Astrocyte (in vitro differentiated cells and primary cell): ENCODE results near the gene HOXD4. TPM values are rescaled to one million over a fixed set of nuclear protein-coding genes. Genes with fewer than 3 reads are reported as not detected.
A peak's percentile ranks its signal among the peaks of the same experiment; 100 is the strongest.

Experiments
- DNase-seq: peaks from one replicate; pipeline ENCODE4 v3.0.0-alpha.2; 2010; ENCODE audit warnings: low read depth
- FAIRE-seq: peaks from 2 replicates; lab custom pipeline; 2011; peaks lifted over from hg19 to GRCh38; lab: Jason Lieb, UNC
- H2AFZ ChIP-seq: 2 replicates; pipeline ENCODE4 v1.6.0; 2012; ENCODE audit warnings: low read depth, low read length, inconsistent platforms
- H3K27ac ChIP-seq: 2 replicates; pipeline ENCODE4 v1.5.1; 2011; ENCODE audit warnings: low read depth, low read length, inconsistent platforms
- H3K27me3 ChIP-seq: 2 replicates; pipeline ENCODE4 v1.6.0; 2011; ENCODE audit warnings: low read length, inconsistent platforms; ENCODE audit not compliant: insufficient read depth
- H3K36me3 ChIP-seq: 2 replicates; pipeline ENCODE4 v1.5.1; 2011; ENCODE audit warnings: low read length, inconsistent platforms; ENCODE audit not compliant: insufficient read depth
- H3K4me1 ChIP-seq: 2 replicates; pipeline ENCODE4 v1.5.1; 2011; ENCODE audit warnings: low read length, inconsistent platforms; ENCODE audit not compliant: insufficient read depth
- H3K4me2 ChIP-seq: 2 replicates; pipeline ENCODE4 v1.6.0; 2012; ENCODE audit warnings: low read length, inconsistent platforms
- H3K4me3 ChIP-seq: 2 replicates; pipeline ENCODE4 v1.5.1; 2011; ENCODE audit warnings: low read depth, mild to moderate bottlenecking, low read length, inconsistent platforms; ENCODE audit not compliant: insufficient read depth
- H3K79me2 ChIP-seq: 2 replicates; pipeline ENCODE4 v1.6.0; 2012; ENCODE audit warnings: mild to moderate bottlenecking, low read length, inconsistent platforms; ENCODE audit not compliant: insufficient read depth
- H3K9ac ChIP-seq: 2 replicates; pipeline ENCODE4 v1.6.0; 2012; ENCODE audit warnings: mild to moderate bottlenecking, low read length, inconsistent platforms
- H3K9me3 ChIP-seq: 2 replicates; pipeline ENCODE4 v1.5.1; 2012; ENCODE audit warnings: low read depth, mild to moderate bottlenecking, low read length, inconsistent platforms; ENCODE audit not compliant: insufficient read depth
- H4K20me1 ChIP-seq: 2 replicates; pipeline ENCODE4 v1.6.0; 2012; ENCODE audit warnings: low read length, inconsistent platforms; ENCODE audit not compliant: insufficient read depth
- H3K27ac Mint-ChIP-seq: one replicate; pipeline ENCODE4 v1.8.0; 2021; ENCODE audit warnings: mild to moderate bottlenecking, mixed read lengths; ENCODE audit not compliant: unreplicated experiment
- H3K27me3 Mint-ChIP-seq: one replicate; pipeline ENCODE4 v1.8.0; 2021; ENCODE audit warnings: low read depth, mixed read lengths; ENCODE audit not compliant: unreplicated experiment
- H3K36me3 Mint-ChIP-seq: one replicate; pipeline ENCODE4 v1.8.0; 2021; ENCODE audit warnings: low read depth, mixed read lengths; ENCODE audit not compliant: unreplicated experiment
- H3K4me1 Mint-ChIP-seq: one replicate; pipeline ENCODE4 v1.8.0; 2021; ENCODE audit warnings: low read depth, mixed read lengths; ENCODE audit not compliant: unreplicated experiment
- H3K4me3 Mint-ChIP-seq: one replicate; pipeline ENCODE4 v1.8.0; 2021; ENCODE audit warnings: mild to moderate bottlenecking, moderate library complexity, mixed read lengths; ENCODE audit not compliant: unreplicated experiment
- H3K9me3 Mint-ChIP-seq: one replicate; pipeline ENCODE4 v1.8.0; 2021; ENCODE audit warnings: mild to moderate bottlenecking, mixed read lengths; ENCODE audit not compliant: unreplicated experiment
- EZH2 ChIP-seq: IDR thresholded peaks from 2 replicates; pipeline ENCODE4 v1.6.1; 2012; ENCODE audit warnings: mild to moderate bottlenecking, low read length, inconsistent platforms; ENCODE audit not compliant: insufficient read depth
- total RNA-seq: library from RNA; stranded (reverse); gene quantifications from 2 replicates; pipeline ENCODE4 v1.2.1, GENCODE V29; 2021
- TF ChIP-seq, protein P1 (sequence below): IDR thresholded peaks from 2 replicates; pipeline ENCODE4 v1.5.1; 2011; ENCODE audit warnings: low read depth, mild to moderate bottlenecking, inconsistent platforms, low read length, moderate library complexity; ENCODE audit not compliant: insufficient read depth

Gene HOXD4
- total RNA-seq, 1 donor from 2014 or later: not detected

- no peak overlapping the region for H2AFZ ChIP-seq
- H4K20me1 ChIP-seq: no peaks in the 10 kb centered on the region
- Mint-ChIP-seq H3K27ac (no peak overlapping the region), H3K36me3 (peaks cover 3% of the 10 kb centered on the region), H3K4me1 (no peaks in the 10 kb centered on the region), H3K4me3 (no peak overlapping the region), H3K27me3 (peaks cover 82% of the 10 kb centered on the region), H3K9me3 (peaks cover 16% of the 10 kb centered on the region)
- peak overlapping the region; percentile 82 for H3K4me2 ChIP-seq
- DNase-seq: no peak
- peak overlapping the region; percentile 70 for H3K9ac ChIP-seq
- H3K79me2 ChIP-seq: no peaks in the 10 kb centered on the region
- no peaks in the 10 kb centered on the region for H3K4me1 ChIP-seq
- peaks cover 84% of the 10 kb centered on the region for H3K27me3 ChIP-seq
- no peak for FAIRE-seq
- peak overlapping the region; percentile 42 for H3K27ac ChIP-seq
- no peak overlapping the region for H3K4me3 ChIP-seq
- peaks cover 2% of the 10 kb centered on the region for H3K9me3 ChIP-seq
- no peaks in the 10 kb centered on the region for H3K36me3 ChIP-seq
- TF ChIP-seq, protein P1, sequence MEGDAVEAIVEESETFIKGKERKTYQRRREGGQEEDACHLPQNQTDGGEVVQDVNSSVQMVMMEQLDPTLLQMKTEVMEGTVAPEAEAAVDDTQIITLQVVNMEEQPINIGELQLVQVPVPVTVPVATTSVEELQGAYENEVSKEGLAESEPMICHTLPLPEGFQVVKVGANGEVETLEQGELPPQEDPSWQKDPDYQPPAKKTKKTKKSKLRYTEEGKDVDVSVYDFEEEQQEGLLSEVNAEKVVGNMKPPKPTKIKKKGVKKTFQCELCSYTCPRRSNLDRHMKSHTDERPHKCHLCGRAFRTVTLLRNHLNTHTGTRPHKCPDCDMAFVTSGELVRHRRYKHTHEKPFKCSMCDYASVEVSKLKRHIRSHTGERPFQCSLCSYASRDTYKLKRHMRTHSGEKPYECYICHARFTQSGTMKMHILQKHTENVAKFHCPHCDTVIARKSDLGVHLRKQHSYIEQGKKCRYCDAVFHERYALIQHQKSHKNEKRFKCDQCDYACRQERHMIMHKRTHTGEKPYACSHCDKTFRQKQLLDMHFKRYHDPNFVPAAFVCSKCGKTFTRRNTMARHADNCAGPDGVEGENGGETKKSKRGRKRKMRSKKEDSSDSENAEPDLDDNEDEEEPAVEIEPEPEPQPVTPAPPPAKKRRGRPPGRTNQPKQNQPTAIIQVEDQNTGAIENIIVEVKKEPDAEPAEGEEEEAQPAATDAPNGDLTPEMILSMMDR: no peak
- no peak for TF ChIP-seq EZH2
Measured at GRCh38 chr2:176156301-176156806, 5.0 kb downstream of the HOXD4 start.

GRCh38 chr2:176156807-176157498, 5.6 kb downstream of the HOXD4 start, which contains the start of gene HOXD3:
Gene HOXD3, plus strand, starts transcription at chr2:176157307. Its CDS starts 11,808 bp downstream, at chr2:176169115.
- Mint-ChIP-seq H3K27ac (peak within 1 kb of the TSS; percentile 47), H3K27me3 (peaks cover 83% of the 10 kb centered on the region), H3K36me3 (peaks cover 3% of the 10 kb centered on the region), H3K4me3 (no peak within 1 kb of the TSS), H3K4me1 (no peaks in the 10 kb centered on the region), H3K9me3 (peaks cover 17% of the 10 kb centered on the region)
- H3K27ac ChIP-seq: peak within 1 kb of the TSS; percentile 42
- TF ChIP-seq, protein P1: no peak
- TF ChIP-seq EZH2: peak; percentile 37
- no peak within 1 kb of the TSS for H2AFZ ChIP-seq
- no peaks in the 10 kb centered on the region for H3K79me2 ChIP-seq
- FAIRE-seq (no peak), DNase-seq (no peak)
- no peaks in the 10 kb centered on the region for H3K36me3 ChIP-seq
- H3K4me2 ChIP-seq: peak within 1 kb of the TSS; percentile 82
- peak within 1 kb of the TSS; percentile 36 for H3K4me3 ChIP-seq
- H4K20me1 ChIP-seq: no peaks in the 10 kb centered on the region
- H3K4me1 ChIP-seq: no peaks in the 10 kb centered on the region
- peak within 1 kb of the TSS; percentile 70 for H3K9ac ChIP-seq
- H3K27me3 ChIP-seq: peaks cover 85% of the 10 kb centered on the region
- peaks cover 2% of the 10 kb centered on the region for H3K9me3 ChIP-seq
